Stimulated activated CD8-positive, alpha-beta memory T cell treated with anti-CD3 and anti-CD28 coated beads, Interleukin-15, amount 100 ng/mL, for 48 hours (primary cell): Measurements from ENCODE around the gene SLC26A1.

Experiments
- DNase-seq, 2 donors: peaks; one replicate each; pipeline ENCODE4 v3.0.0-alpha.2; 2020; ENCODE audit warnings: low read depth in 2 of 2

SLC26A1 gene

DNA sequence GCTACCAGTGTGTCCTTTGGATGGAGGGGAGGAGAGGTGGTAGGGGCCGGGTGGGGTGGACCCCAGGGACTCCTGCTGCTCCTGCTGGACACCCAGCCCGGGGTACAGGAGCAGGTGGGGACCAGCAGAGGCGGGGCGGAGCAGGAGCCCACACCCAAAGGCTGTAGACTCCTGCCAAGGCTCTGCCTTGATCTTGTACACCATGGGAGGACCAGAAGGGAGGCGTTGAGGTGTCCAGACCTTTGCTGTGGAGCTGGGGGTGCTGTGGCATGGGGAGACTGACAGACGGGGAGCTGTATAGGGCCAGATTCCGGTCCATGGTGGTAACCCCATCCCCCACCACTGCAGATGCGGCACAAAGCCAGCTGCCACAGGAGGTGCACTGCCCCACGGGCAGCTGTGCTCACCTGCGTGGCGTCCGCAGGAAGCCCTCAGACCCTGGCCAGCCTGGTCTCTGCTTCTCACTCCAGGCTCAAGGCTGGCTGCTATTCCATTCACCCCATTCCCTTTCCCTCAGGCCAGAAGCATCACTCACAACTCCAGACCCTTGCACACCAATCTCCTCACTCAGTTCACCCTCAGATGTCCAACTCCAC lies 5.0 kb upstream of the SLC26A1 start:
- no peak for DNase-seq

DNA sequence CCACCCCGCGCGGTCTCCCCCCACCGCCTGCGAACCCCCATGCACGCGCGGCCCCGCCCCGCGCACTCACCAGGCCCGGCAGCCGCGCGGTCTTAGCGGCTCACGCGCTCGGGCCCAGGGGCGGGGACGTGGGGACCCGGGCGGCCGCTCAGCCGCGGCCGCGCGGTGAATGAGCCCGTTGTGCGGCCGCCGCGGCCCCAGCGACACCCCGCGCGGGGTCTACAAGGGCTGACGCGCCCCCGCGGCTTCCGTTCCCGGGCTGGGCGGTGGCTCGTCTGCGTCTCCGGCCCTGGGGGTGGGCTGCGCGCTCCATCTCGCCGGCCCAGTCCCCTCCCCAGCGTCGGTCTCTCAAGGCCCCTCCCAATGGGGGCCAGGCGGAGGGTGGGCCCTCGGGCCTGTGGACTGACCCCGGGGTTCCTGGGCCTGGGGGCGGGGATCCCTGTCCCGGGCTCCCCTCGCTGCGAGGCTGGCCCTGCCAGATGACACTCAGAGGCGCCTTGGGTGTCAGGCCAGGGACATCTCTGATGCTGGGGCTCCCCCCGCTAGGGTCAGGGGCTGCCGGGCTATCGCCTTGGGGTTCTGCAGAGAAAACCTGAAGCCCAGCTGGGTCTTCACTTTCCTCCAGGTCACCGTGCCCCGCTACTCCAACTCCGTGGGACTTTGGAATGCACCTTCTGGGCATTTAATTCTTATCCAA lies 4.3 kb upstream of the SLC26A1 start:
- no peak for DNase-seq

DNA sequence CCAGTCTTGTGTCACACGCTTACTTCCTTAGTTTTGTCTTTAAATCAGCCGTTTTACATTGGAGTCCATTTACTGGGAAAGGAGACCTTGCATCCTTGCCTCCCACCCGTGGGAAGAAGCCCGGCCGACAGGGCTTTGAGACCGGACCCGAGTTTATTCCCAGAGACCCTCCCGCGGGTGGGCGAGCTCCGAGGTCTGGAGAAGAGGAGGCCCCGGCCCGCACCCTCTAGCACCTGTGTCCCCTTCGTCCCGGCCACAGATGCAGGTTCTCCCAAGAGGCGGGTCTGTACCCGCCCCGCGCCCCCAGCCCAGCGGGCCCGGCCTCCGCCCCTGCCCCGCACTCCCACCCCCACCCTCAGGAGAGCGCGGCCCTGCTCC lies 3.8 kb upstream of the SLC26A1 start:
- DNase-seq: no peak

DNA sequence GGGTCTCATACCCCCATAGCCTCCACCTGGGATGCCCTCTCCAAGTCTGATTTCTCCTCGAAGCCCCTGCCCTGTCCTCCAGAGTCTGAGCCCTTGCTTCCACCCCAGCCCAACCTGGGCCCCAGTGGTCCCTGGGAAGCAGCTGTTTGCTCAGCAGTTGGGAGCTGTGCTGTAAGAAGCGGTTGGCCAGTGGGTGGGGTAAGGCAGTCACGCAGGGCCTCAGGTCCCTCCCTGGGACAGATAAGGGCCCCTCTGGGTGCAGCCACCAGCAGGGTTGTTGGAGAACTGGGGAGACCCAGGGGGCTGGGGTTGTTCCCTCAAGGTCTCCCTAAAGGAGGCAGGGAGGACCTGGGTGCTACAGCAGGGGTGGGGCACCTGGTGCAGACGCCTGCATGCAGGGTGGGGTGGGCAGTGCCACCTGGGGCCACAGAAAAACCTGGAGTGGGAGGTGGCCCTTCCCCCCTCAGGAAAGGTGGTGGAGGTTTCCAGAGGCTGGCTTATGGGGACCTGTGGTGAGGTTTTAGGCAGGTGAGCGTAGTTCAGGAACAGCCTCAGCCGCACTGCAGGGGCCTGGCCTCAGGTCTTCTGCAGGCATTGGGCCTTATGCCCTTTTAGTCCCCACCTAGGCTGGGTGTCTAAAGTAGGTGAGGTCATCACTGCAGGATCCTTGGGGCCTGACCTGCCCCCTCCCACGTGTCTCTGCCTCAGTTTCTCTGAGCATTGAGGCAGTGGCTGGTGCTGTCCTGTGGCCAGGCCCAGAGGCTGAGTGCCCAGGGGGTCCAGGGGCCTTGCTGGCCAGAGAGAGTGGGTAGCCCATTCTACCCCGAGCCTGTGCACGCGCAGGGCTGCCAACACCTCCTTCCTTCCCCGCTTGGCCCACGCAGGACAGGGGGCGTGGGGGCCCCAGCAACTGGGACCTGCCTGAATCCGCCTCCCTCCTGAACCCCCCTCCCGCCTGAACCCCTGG lies 3.1 kb upstream of the SLC26A1 start:
- no peak for DNase-seq

DNA sequence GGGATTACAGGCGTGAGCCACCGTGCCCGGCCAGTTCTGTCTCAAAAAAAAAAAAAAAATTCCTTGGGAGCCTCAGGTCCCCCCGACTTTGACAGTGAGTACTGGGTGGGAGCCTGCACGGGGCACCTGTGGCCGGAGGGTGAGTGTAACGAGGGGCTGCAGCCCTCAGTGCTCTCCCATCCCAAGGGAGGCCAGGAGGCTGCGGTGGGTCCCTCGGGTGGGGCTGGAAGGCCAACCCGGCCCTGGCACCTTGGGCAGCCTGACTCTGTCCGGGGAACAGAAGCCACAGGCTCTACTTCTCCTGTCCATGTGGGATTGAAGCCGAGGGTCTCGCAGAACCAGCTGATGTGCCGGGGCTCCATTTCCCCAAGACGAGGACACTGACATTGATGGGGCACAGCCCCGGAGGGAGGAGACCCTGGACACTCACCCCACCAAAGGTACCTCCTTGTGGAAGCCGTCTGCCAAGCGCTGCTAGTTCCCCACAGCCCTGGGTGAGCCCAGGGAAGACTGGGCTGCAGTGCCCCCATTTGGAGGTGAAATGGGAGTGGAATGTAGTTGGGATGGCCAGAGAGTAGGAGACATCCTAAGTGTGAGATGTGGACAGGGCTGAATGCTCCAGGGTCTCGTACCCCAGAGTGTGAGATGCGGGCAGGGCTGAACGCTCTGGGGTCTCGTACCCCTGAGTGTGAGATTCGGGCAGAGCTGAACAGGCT lies 2.3 kb upstream of the SLC26A1 start:
- no peak for DNase-seq

DNA sequence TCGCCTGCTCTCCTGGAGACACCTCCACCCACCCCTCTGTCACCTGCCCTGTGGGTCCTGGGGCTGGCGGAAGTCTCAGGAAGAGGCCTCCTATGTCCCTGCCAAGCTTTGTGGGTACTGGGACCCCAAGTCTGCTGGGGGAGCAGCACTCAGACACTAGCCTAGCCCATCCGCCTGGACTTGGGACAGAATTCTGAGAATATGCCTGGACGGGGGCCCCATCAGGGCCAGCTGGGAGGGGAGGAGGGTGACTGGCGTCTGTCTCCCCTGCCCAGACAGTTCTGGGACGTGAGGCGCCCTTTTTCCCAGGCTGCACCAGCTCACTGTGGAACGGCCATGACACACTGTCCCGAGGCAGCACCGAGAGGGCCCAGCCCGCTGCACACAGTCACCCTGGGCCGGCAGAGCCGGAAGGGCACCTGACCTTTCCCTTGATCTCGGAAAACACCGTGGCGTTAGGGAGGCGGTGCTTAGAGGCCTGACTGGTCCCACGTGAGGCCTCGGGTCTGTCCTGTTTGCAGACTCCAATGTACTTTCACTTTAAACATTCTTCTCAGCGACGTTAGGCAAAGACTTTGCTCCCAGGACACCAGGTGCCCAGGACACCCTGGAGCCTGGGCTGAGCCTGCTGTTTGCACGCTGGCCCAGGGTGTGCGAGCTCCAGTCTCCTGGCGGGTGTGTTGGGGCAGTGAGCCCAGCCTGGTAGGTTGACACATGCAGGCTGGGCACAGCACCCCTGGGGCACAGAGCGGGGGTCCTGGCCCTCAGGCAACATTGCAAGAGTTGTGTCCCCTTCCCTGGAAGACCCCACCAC lies 700 bp downstream of the SLC26A1 start:
- DNase-seq: no peak

DNA sequence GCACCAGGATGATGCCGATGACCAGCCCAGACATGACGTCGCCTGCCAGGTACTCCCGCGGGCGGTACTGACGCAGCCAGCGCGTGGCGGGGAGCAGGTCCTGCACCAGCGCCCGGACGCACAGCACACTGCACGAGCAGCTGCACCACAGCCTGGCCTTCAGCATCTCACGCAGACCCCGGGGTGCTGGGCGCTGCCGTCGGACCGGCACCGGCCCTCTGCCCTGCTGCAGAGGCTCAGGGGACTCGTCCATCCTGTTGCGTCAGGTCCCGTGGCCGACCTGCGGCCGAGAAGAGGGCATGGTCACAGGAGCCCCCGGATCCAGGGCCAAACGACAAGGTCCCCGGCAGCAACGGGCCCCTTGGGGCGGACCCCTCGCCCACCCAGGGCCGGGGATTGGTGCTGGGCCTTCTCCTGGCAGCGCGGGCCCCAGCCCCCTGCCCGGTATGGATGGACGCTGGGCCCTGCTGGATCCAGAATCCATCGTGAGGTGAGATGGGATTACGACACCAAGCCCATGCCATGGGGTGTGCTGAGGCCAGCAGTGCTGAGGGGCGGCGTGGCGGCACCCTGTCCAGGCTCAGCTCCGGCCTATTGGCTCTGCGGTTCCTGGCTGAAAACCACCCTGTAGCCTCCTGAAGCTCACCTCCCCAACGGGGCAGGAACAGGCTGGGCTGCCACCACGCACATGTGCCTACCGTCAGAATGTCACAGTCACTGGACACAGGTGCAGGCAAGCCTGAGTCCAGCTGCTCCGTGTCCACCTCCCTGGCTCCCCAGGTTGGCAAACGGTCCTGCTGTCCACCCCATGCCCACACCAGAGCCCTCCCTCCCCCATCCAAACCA lies 1.5 kb downstream of the SLC26A1 start:
- no peak for DNase-seq

DNA sequence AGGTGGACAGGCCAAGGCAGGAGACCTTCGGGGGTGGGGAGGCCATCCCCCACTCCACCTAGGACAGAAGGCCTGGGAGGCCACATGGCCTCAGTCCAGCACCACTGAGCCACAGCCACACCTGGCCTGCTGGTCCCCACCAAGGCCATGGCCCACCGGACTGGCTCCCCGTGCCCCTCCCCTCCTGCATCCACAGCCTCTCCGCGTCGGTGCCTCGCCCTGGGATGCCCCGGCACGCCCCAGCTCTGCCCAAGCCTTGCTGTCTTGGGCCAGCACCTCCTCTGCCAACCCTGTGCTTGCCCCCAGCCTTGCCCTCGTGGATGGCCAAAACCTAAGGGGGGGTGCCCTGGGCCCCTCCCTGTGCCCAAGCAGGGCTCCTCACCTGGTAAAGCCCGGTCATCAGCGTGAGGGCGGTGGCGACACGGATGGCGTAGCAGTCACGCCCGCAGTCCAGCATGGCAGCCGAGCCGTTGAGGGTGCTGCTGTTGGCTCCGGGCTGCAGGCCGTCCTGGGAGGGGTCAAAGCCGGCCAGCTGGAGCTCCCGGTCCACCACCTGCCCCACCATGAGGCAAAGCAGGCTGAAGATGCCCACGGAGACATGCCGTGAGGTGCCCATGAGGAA lies 2.3 kb downstream of the SLC26A1 start:
- no peak for DNase-seq

DNA sequence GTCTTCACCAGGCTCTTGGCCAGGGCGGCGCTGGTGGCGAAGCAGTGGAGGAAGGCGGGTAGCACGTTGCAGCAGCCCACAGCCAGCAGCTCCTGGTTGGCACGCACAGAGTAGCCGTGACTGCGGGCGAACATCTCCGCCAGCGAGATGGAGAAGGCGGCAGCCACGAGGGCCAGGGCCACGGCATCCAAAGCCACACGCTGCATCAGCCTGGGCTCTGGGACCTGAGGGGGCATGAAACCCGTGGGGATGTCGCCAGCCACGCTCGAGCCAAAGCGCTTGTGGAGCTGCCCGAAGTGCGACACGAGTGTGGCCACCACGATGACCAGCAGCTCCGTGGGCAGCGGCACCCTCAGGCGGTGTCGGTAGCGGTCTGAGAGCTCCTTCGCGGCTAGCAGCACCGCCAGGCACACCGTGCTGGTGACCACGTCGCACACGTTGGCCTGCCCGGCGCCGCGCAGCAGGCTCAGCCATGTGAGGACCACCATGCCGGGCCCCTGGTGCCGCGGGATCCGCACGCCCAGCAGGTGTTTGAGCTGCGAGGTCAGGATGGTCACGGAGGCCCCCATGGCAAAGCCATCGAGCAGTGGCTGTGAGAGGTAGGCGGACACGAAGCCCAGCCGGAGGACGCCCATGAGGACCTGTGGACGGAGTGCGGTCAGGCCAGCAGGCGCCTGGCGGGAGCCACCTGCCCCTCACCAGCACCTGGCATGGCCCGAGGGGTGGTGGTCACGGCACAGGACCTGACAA lies 3.3 kb downstream of the SLC26A1 start:
- no peak for DNase-seq

DNA sequence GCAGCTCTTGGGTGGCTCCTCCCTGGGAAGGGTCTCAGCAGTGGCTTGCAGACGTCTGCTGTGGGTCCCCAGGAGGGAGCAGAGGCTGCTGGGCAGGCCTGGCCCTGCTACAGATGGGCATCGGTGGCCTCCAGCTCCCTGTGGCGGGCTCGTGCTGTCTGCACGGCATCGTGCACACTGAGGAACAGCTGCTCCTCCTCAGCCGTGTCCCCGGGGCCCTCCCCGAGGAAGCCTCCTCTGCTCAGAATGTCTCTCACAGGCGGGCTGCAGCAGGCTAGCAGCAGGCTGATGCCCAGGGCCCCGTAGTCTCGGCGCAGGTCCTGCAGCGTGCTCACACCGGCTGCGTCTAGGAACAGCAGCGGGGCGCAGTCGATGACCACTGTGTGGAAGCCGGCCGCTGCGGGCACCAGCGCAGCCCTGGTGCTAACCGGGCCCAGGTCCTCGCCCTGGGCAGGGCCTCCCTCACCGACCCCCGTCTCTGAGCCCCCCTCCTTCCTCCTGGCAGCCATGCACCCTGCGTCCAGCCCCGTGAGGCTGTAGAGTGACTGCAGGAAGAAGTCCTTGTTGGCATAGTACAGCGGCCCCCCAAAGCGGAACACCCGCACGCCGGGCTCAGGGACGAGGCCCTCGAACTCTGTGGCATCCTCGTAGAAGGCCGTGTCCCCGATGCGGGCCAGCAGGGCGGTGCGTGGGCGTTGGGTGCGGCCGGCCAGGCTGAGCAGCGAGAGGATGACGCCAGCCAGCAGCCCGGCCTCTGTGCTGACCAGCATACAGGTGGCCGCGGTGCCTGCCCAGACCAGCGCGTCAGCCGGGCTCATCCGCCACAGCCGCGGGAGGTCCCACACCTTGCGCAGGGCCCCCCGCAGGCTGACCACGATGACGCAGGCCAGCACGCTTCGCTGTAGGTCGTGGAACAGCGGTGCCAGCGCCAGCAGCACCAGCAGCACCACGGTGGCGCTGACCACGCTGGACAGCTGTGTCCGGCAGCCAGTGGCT lies 4.2 kb downstream of the SLC26A1 start:
- DNase-seq: no peak

DNA sequence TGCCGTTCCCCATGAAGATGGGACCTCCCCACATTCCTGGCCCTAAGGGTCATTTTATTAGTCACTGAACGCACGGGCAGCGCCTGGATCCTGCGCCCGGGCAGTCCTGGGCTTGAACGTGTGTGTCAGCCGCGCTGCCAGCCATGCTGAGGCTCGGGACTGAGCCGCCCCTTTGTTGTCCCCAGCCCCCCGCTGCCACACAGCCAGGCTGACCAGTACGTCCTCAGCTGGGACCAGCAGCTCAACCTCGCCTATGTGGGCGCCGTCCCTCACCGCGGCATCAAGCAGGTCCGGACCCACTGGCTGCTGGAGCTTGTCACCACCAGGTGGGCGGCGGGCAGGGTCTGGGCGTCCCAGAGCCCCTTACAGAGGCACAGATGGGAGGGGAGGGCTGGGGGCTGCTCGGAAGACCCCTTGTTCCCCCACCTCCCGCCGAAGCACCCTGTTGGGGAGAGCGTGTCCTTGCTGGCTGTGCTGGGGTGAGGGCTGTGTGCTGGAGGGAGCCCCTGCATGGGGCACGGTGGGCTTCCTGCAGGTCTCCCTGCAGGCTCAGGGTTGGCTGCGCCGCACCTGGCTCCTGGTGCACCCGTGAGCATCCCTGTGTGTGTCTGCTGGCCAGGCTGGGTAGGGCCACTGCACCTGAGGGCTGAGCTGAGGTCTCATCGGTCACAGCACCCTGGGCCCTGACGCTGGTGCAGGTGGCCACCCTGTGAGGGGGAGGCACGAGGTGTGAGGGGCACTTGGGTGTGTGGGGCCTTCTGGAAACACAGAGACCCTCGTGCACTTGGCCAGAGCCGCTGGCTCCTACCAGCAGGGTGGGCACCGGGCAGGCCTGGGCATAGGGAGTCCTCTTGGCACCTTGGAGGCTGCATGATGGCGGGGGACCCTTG lies 5.3 kb downstream of the SLC26A1 start:
- DNase-seq: no peak

DNA sequence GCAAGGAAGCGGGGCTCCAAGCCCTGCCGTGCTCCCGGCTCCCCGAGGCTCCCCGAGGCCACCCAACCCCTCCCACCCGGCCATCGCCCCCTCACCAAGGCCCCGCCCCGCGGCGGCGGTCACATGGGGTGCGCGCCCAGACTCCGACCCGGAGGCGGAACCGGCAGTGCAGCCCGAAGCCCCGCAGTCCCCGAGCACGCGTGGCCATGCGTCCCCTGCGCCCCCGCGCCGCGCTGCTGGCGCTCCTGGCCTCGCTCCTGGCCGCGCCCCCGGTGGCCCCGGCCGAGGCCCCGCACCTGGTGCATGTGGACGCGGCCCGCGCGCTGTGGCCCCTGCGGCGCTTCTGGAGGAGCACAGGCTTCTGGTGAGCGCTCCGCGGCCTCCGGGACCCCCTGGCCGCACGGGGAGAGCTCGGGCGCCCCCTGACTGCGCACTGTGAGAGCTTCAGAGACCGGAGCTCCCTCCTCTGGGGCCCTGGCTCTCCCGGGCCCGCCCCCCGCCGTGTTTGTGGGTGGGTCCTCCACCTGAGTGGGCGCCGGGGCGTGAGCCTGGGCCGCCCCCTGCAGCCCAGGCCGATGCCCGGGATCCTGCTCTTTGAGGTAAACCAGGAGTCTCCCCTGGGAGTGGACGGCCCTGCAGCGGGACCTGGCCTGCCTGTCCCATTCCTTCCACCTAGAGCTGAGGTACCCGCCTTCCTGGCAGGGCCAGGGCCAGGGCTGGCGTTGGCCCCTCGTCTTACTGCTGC lies 6.2 kb downstream of the SLC26A1 start, which contains the start of gene IDUA:
Gene IDUA (plus strand): TSS at position 166 of the 745 bp plus-strand sequence. CDS start 41 bp downstream, at position 207.
- peak; percentile 82 to 84 for DNase-seq

DNA sequence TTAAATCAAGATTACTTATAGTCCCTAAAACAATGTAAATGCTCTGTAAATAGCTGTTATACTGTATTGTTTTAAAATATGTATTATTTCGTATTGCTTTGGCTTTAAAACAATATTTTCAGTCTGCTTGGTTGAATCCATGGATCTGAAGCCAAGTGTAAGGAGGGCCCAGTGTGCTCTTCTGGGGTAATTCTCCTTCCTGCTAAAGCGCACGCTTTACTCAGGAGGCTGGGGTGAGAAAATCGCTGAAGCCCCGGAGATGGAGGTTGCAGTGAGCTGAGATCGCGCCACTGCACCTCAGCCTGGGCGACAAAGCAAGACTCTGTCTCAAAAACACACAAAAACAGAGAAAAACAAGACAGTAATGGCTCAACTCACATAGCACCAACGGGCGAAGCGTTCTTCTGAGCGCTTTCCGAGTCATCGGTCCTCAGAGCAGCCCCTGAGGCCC lies 6.8 kb downstream of the SLC26A1 start:
- no peak for DNase-seq

DNA sequence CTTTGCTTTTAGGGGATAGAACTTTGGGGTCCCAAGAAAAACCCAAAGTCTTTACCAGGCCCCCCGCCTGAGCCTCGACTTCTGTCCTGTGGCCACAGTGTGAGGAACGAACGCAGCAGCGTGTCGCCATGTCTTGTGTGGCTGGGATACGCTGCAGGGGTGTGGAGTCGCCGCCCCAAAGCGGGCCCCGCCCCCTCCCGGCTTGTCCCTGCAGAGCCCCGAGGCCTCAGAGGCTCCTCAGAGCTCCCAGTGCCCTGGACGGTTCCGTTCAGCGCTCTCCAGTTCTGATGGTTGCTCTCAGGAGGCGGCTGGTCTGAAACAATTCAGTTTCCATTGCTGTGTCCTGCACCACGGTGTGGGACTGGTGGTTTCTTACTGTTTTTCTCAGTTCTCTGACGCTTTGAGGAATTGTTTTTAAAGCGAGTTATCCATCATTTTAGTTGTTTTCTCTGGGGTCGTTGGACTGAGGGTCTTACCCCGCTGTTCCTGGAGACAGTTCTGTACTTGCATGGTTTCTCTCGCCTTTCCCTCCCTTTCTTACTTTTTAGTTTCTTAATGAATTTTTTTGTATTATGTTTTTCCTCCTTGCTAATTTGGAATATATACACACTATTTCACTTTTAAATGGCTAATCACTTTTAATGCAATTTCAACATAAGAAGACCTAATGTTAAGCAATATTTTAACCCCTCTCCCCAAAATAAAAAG lies 7.9 kb downstream of the SLC26A1 start:
- peak; percentile 66 for DNase-seq
